IMR-90 (cell line): ENCODE measurements around the gene IGF2R.

Experiments used
- CTCF ChIP-seq: conservative IDR thresholded peaks from 2 replicates; pipeline ENCODE4 v1.5.1; 2012; ENCODE audit warnings: mild to moderate bottlenecking, low read depth, low read length, improper control_type of control experiment
- ELK1 ChIP-seq: fragments of 150-350 bp; IDR thresholded peaks from 2 replicates; pipeline ENCODE4 v1.6.1; 2016; ENCODE audit warnings: low read depth, mild to moderate bottlenecking, low read length, moderate library complexity, borderline replicate concordance
- NFE2L2 ChIP-seq: fragments of 150-350 bp; IDR thresholded peaks from 2 replicates; pipeline ENCODE4 v1.6.1; 2016; ENCODE audit warnings: low read depth, mild to moderate bottlenecking, low read length
- POLR2A ChIP-seq: IDR thresholded peaks from 2 replicates; pipeline ENCODE4 v1.6.1; 2012; ENCODE audit warnings: mild to moderate bottlenecking, low read depth, low read length
- RCOR1 ChIP-seq: IDR thresholded peaks from 2 replicates; pipeline ENCODE4 v1.6.1; 2012; ENCODE audit warnings: mild to moderate bottlenecking, low read length, improper control_type of control experiment; ENCODE audit not compliant: insufficient replicate concordance
- RFX5 ChIP-seq: IDR thresholded peaks from 2 replicates; pipeline ENCODE4 v1.8.0; 2012; ENCODE audit warnings: low read depth, mild to moderate bottlenecking, low read length, moderate library complexity
- SMC3 ChIP-seq: fragments of 150-350 bp; IDR thresholded peaks from 2 replicates; pipeline ENCODE4 v1.6.1; 2016; ENCODE audit warnings: low read depth, mild to moderate bottlenecking, antibody characterized with exemption, low read length, moderate library complexity

DNA sequence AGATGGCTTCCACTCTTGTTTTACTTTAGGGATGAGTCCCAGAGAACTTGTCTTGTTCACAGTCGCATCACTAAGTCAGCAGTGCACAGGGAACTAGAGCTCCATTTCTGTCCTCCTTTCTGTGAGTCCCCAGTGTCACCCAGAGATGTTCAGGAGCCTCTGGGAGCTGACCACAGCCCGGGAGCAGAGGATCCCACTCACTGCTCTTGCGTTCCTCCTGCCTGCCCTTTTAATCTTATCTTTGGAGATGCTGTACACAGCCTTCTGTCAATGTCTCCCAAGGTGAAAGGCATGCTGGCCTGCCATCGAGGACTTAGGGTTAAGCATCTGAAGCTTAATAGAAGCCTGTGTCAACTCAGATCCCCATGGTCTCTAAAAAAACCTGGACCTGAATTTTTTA, 71.2 kb downstream of the IGF2R start:
- TF ChIP-seq CTCF = no peak
- no peak for TF ChIP-seq RCOR1
- no peak for TF ChIP-seq POLR2A
- TF ChIP-seq RFX5 = no peak
- TF ChIP-seq ELK1 = no peak
- no peak for TF ChIP-seq NFE2L2
- TF ChIP-seq SMC3 = no peak
